ENCODE measurements around the gene DUOXA2. TPM values are rescaled to one million over a fixed set of nuclear protein-coding genes. Genes with fewer than 3 reads are reported as not detected.
"Not testable (repeated sequence)": the region's sequence is repeated elsewhere in the genome, so short reads cannot be mapped to it uniquely, and the experiment has no call there.

The DUOXA2 gene
- total and polyA plus RNA-seq, 12 donors = not detected

- no peak for ATAC-seq
- no peak for TF ChIP-seq CTCF (IDR thresholded peaks at IDR 0.05)
- Histone ChIP-seq H3K36me3 (no peaks in the 10 kb centered on the region), H3K9me3 (no peaks in the 10 kb centered on the region), H3K4me3 (no peak overlapping the region), H3K27me3 (peaks cover 0 to 25% (median 0%) of the 10 kb centered on the region in 7 donors), H3K4me1 (no peaks in the 10 kb centered on the region), H3K27ac (no peak overlapping the region)
- 88 to 95% methylated on average over 6 of the region's 6 CpGs for WGBS, 2 donors
- intact Hi-C loops (cut with DNase I) = no loop called here
- DNase-seq = no peak
These were observed 11.9 kb upstream of the DUOXA2 start for GRCh38 chr15:45102226-45102625.

- H3K4me1 ChIP-seq; DNase-seq; ATAC-seq; H3K9me3 ChIP-seq; H3K27ac ChIP-seq; H3K36me3 ChIP-seq; H3K4me3 ChIP-seq; intact Hi-C loops (cut with DNase I): not testable (repeated sequence)
- 90% methylated on average over 9 of the region's 9 CpGs for WGBS, 2 donors
- H3K27me3 ChIP-seq = peaks cover 0 to 42% (median 12%) of the 10 kb centered on the region in 7 donors
These were observed 10.0 kb upstream of the DUOXA2 start for GRCh38 chr15:45104170-45104569.

- peaks cover 0 to 53% (median 26%) of the 10 kb centered on the region in 7 donors for H3K27me3 ChIP-seq
- H3K9me3 ChIP-seq = no peaks in the 10 kb centered on the region
- ATAC-seq = no peak
- DNase-seq = no peak
- intact Hi-C loops (cut with DNase I) = no loop called here
- H3K4me1 ChIP-seq = no peaks in the 10 kb centered on the region
- TF ChIP-seq CTCF (IDR thresholded peaks at IDR 0.05) = no peak
- no peak overlapping the region for H3K4me3 ChIP-seq
- 91 to 94% methylated on average over 11 of the region's 11 CpGs for WGBS, 2 donors
- no peaks in the 10 kb centered on the region for H3K36me3 ChIP-seq
- no peak overlapping the region for H3K27ac ChIP-seq
These were observed 8.5 kb upstream of the DUOXA2 start for GRCh38 chr15:45105586-45105985.

GRCh38 chr15:45106002-45106790 lies 7.9 kb upstream of the DUOXA2 start:
- no peak for DNase-seq
- 76 to 79% methylated on average over 15 of the region's 15 CpGs for WGBS, 2 donors
- intact Hi-C loops (cut with DNase I) = no loop called here
- Histone ChIP-seq H3K9me3 (no peaks in the 10 kb centered on the region), H3K4me3 (no peak overlapping the region), H3K27me3 (peaks cover 0 to 53% (median 28%) of the 10 kb centered on the region in 7 donors), H3K27ac (no peak overlapping the region), H3K4me1 (no peaks in the 10 kb centered on the region), H3K36me3 (no peaks in the 10 kb centered on the region)
- TF ChIP-seq CTCF (IDR thresholded peaks at IDR 0.05) = no peak
- ATAC-seq = no peak

Data from heart right ventricle (tissue), 16 donors.